ENCODE results near the gene ALX3.

The ALX3 gene

GRCh38 chr1:110070671-110071242 is at the start of gene ALX3:
Gene ALX3, minus strand, starts transcription at chr1:110070672. Its CDS starts 60 bp downstream, at chr1:110070612.
- DNase-seq (ENCODE audit: low read depth, low spot score), result no peak
- in situ Hi-C loops (cut with HindIII; ENCODE audit: low sequenced_read_pairs), result no loop called here
- H3K4me3 ChIP-seq (ENCODE audit: low read depth, low read length), result no peak within 1 kb of the TSS
- no peak for TF ChIP-seq CTCF (IDR thresholded peaks at IDR 0.05; ENCODE audit: low read depth, low read length)

- in situ Hi-C loops (cut with HindIII; ENCODE audit: low sequenced_read_pairs), result no loop called here
- no peak overlapping the region for H3K4me3 ChIP-seq (ENCODE audit: low read depth, low read length)
- no peak for TF ChIP-seq CTCF (IDR thresholded peaks at IDR 0.05; ENCODE audit: low read depth, low read length)
- DNase-seq (ENCODE audit: low read depth, low spot score), result no peak
Observed at GRCh38 chr1:110119843-110120242, 49.4 kb upstream of the ALX3 start.

- H3K4me3 ChIP-seq (ENCODE audit: low read depth, low read length), result no peak overlapping the region
- DNase-seq (ENCODE audit: low read depth, low spot score), result no peak
- TF ChIP-seq CTCF (IDR thresholded peaks at IDR 0.05; ENCODE audit: low read depth, low read length), result no peak
- in situ Hi-C loops (cut with HindIII; ENCODE audit: low sequenced_read_pairs), result no loop called here
Observed at GRCh38 chr1:110118636-110119396, 48.3 kb upstream of the ALX3 start.

- TF ChIP-seq CTCF (IDR thresholded peaks at IDR 0.05; ENCODE audit: low read depth, low read length), result no peak
- no peak for DNase-seq (ENCODE audit: low read depth, low spot score)
- H3K4me3 ChIP-seq (ENCODE audit: low read depth, low read length), result no peak overlapping the region
- in situ Hi-C loops (cut with HindIII; ENCODE audit: low sequenced_read_pairs), result no loop called here
Observed at GRCh38 chr1:110114784-110115183, 44.3 kb upstream of the ALX3 start.

- TF ChIP-seq CTCF (IDR thresholded peaks at IDR 0.05; ENCODE audit: low read depth, low read length), result no peak
- H3K4me3 ChIP-seq (ENCODE audit: low read depth, low read length), result no peak overlapping the region
- in situ Hi-C loops (cut with HindIII; ENCODE audit: low sequenced_read_pairs), result no loop called here
- DNase-seq (ENCODE audit: low read depth, low spot score), result no peak
Observed at GRCh38 chr1:110114173-110114572, 43.7 kb upstream of the ALX3 start.

GRCh38 chr1:110113551-110113950 is 43.1 kb upstream of the ALX3 start:
- no peak overlapping the region for H3K4me3 ChIP-seq (ENCODE audit: low read depth, low read length)
- DNase-seq (ENCODE audit: low read depth, low spot score), result no peak
- no peak for TF ChIP-seq CTCF (IDR thresholded peaks at IDR 0.05; ENCODE audit: low read depth, low read length)
- in situ Hi-C loops (cut with HindIII; ENCODE audit: low sequenced_read_pairs), result no loop called here

Measured in astrocyte of the spinal cord (primary cell).